Measurements from ENCODE around the gene COL1A1. TPM values are rescaled to one million over a fixed set of nuclear protein-coding genes. Genes with fewer than 3 reads are reported as not detected.

Gene COL1A1
- total RNA-seq (142 TPM), polyA plus RNA-seq (ENCODE audit: insufficient read depth, low read depth, low replicate concordance) (9.2 TPM)
- long read RNA-seq, donor 1, full-length matches to known transcripts: 75 of 263 reads
- long read RNA-seq, donor 1, partial matches to known transcripts: 188 of 263 reads
- long read RNA-seq, donor 1, other reads (novel, unspliced or antisense): 0 of 263 reads
- long read RNA-seq, donor 2, full-length matches to known transcripts: 28 of 110 reads
- long read RNA-seq, donor 2, partial matches to known transcripts: 82 of 110 reads
- long read RNA-seq, donor 2, other reads (novel, unspliced or antisense): 0 of 110 reads
- long read RNA-seq, donor 3, full-length matches to known transcripts: 34 of 133 reads
- long read RNA-seq, donor 3, partial matches to known transcripts: 99 of 133 reads
- long read RNA-seq, donor 3, other reads (novel, unspliced or antisense): 0 of 133 reads
- long read RNA-seq, donor 4, full-length matches to known transcripts: 39 of 147 reads
- long read RNA-seq, donor 4, partial matches to known transcripts: 108 of 147 reads
- long read RNA-seq, donor 4, other reads (novel, unspliced or antisense): 0 of 147 reads
- long read RNA-seq, donor 5, partial matches to known transcripts: 0 of 1 reads
- long read RNA-seq, donor 5, other reads (novel, unspliced or antisense): 0 of 1 reads
- long read RNA-seq, donor 6, full-length matches to known transcripts: 6 of 42 reads
- long read RNA-seq, donor 6, partial matches to known transcripts: 36 of 42 reads
- long read RNA-seq, donor 6, other reads (novel, unspliced or antisense): 0 of 42 reads
- long read RNA-seq, donor 7, full-length matches to known transcripts: 37 of 80 reads
- long read RNA-seq, donor 7, partial matches to known transcripts: 37 of 80 reads
- long read RNA-seq, donor 7, other reads (novel, unspliced or antisense): 6 of 80 reads
- long read RNA-seq, donor 8, full-length matches to known transcripts: 44 of 270 reads
- long read RNA-seq, donor 8, partial matches to known transcripts: 226 of 270 reads
- long read RNA-seq, donor 8, other reads (novel, unspliced or antisense): 0 of 270 reads
- long read RNA-seq, donor 9, full-length matches to known transcripts: 29 of 103 reads
- long read RNA-seq, donor 9, partial matches to known transcripts: 74 of 103 reads
- long read RNA-seq, donor 9, other reads (novel, unspliced or antisense): 0 of 103 reads
- long read RNA-seq, donor 10, full-length matches to known transcripts: 22 of 124 reads
- long read RNA-seq, donor 10, partial matches to known transcripts: 102 of 124 reads
- long read RNA-seq, donor 10, other reads (novel, unspliced or antisense): 0 of 124 reads

- H3K27ac ChIP-seq (ENCODE audit: low read depth in 2 of 2, low read length in 2 of 2): peak within 1 kb of the TSS; percentile 41 to 43
- no peaks in the 10 kb centered on the region for H3K9me3 ChIP-seq (ENCODE audit: control insufficient read depth in 2 of 3, insufficient read depth in 1 of 3, low read length in 3 of 3)
- H3K36me3 ChIP-seq (ENCODE audit: control insufficient read depth in 2 of 3, insufficient read depth in 3 of 3, low read length in 3 of 3): peaks cover 0 to 6% (median 4%) of the 10 kb centered on the region in 3 donors
- FAIRE-seq (no peak), DNase-seq (peak; percentile 77 to 95 (median 88))
- intact Hi-C loops (cut with DNase I): no loop called here
- H3K9ac ChIP-seq (ENCODE audit: low read length in 3 of 3): peak within 1 kb of the TSS; percentile 32 to 65 (median 44)
- TF ChIP-seq, protein P1, sequence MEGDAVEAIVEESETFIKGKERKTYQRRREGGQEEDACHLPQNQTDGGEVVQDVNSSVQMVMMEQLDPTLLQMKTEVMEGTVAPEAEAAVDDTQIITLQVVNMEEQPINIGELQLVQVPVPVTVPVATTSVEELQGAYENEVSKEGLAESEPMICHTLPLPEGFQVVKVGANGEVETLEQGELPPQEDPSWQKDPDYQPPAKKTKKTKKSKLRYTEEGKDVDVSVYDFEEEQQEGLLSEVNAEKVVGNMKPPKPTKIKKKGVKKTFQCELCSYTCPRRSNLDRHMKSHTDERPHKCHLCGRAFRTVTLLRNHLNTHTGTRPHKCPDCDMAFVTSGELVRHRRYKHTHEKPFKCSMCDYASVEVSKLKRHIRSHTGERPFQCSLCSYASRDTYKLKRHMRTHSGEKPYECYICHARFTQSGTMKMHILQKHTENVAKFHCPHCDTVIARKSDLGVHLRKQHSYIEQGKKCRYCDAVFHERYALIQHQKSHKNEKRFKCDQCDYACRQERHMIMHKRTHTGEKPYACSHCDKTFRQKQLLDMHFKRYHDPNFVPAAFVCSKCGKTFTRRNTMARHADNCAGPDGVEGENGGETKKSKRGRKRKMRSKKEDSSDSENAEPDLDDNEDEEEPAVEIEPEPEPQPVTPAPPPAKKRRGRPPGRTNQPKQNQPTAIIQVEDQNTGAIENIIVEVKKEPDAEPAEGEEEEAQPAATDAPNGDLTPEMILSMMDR (IDR thresholded peaks at IDR 0.05; ENCODE audit: borderline replicate concordance, extremely low read depth, insufficient read depth): no peak
- peak within 1 kb of the TSS; percentile 42 to 76 (median 67) for H3K4me3 ChIP-seq (ENCODE audit: low read length in 3 of 3)
- H3K4me1 ChIP-seq (ENCODE audit: control insufficient read depth in 2 of 3, insufficient read depth in 2 of 3, low read depth in 1 of 3, low read length in 3 of 3): peaks cover 2 to 9% (median 5%) of the 10 kb centered on the region in 3 donors
- H3K27me3 ChIP-seq (ENCODE audit: control insufficient read depth, insufficient read depth, low read length): no peaks in the 10 kb centered on the region
Measured at GRCh38 chr17:50201276-50201854, at the start of gene COL1A1. COL1A1 (minus strand) TSS chr17:50201631; CDS start chr17:50201513, 118 bp downstream.

GRCh38 chr17:50248255-50248654 is 46.8 kb upstream of the COL1A1 start:
- Histone ChIP-seq H3K27ac (ENCODE audit: low read depth in 2 of 2, low read length in 2 of 2) (no peak overlapping the region), H3K9me3 (ENCODE audit: control insufficient read depth in 2 of 3, insufficient read depth in 1 of 3, low read length in 3 of 3) (peaks cover 0 to 7% (median 0%) of the 10 kb centered on the region in 3 donors), H3K4me3 (ENCODE audit: low read length in 3 of 3) (no peak overlapping the region), H3K27me3 (ENCODE audit: control insufficient read depth, insufficient read depth, low read length) (no peaks in the 10 kb centered on the region), H3K4me1 (ENCODE audit: control insufficient read depth in 2 of 3, insufficient read depth in 2 of 3, low read depth in 1 of 3, low read length in 3 of 3) (no peaks in the 10 kb centered on the region), H3K9ac (ENCODE audit: low read length in 3 of 3) (no peak overlapping the region), H3K36me3 (ENCODE audit: control insufficient read depth in 2 of 3, insufficient read depth in 3 of 3, low read length in 3 of 3) (no peaks in the 10 kb centered on the region)
- FAIRE-seq: no peak
- TF ChIP-seq, protein P1 (IDR thresholded peaks at IDR 0.05; ENCODE audit: borderline replicate concordance, extremely low read depth, insufficient read depth): no peak
- no peak for DNase-seq
- intact Hi-C loops (cut with DNase I): no loop called here

DNA sequence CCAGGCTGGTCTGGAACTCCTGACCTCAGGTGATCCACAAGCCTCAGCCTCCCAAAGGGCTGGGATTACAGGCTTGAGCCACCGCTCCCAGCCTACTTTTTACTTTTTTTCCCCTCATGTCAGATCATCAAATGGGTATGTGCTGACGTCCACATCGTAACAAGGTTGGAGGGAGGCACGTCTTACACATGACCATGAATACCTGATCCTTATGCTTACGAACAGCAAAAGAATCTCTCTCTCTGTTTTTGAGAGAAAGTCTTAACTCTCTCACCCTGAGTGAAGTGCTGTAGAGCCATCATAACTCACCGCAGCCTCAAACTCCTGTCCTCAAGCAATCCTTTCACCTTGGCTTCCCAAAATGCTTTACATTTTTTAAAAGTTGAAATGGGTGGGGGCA is 43.3 kb upstream of the COL1A1 start:
- H3K27ac ChIP-seq (ENCODE audit: low read depth in 2 of 2, low read length in 2 of 2): no peak overlapping the region
- DNase-seq (no peak), FAIRE-seq (no peak)
- peaks cover 0 to 7% (median 0%) of the 10 kb centered on the region in 3 donors for H3K9me3 ChIP-seq (ENCODE audit: control insufficient read depth in 2 of 3, insufficient read depth in 1 of 3, low read length in 3 of 3)
- H3K4me1 ChIP-seq (ENCODE audit: control insufficient read depth in 2 of 3, insufficient read depth in 2 of 3, low read depth in 1 of 3, low read length in 3 of 3): no peaks in the 10 kb centered on the region
- no peak overlapping the region for H3K4me3 ChIP-seq (ENCODE audit: low read length in 3 of 3)
- TF ChIP-seq, protein P1 (IDR thresholded peaks at IDR 0.05; ENCODE audit: borderline replicate concordance, extremely low read depth, insufficient read depth): no peak
- no peak overlapping the region for H3K9ac ChIP-seq (ENCODE audit: low read length in 3 of 3)
- no peaks in the 10 kb centered on the region for H3K27me3 ChIP-seq (ENCODE audit: control insufficient read depth, insufficient read depth, low read length)
- intact Hi-C loops (cut with DNase I): no loop called here
- H3K36me3 ChIP-seq (ENCODE audit: control insufficient read depth in 2 of 3, insufficient read depth in 3 of 3, low read length in 3 of 3): no peaks in the 10 kb centered on the region
